Body of pancreas (tissue), 4 donors: ENCODE data around the gene SELENOP. TPM values are rescaled to one million over a fixed set of nuclear protein-coding genes. Genes with fewer than 3 reads are reported as not detected.

Source experiments
- ATAC-seq: fragments of 150-250 bp; one replicate; pipeline ENCODE4 v1.9.1; 2016
- DNase-seq, 4 donors: peaks; one replicate each; pipeline ENCODE4 v3.0.0-alpha.2; 2019
- H3K27ac ChIP-seq, 4 donors: fragments of 200-600 bp; sonication (generic); 1 replicate in 3 of 4; 2 replicates in 1 of 4; pipeline versions ENCODE4 v1.5.1 to v1.6.1; 2016 to 2019; ENCODE audit warnings: mild to moderate bottlenecking in 1 of 4, mixed read lengths in 1 of 4, moderate library complexity in 1 of 4
- H3K27me3 ChIP-seq, 2 donors: fragments of 200-600 bp; sonication (generic); one replicate each; pipeline ENCODE4 v1.6.0; 2016; ENCODE audit warnings: mild to moderate bottlenecking in 1 of 2
- H3K36me3 ChIP-seq, 2 donors: fragments of 200-600 bp; sonication (generic); replicated peaks in 1 of 2; 2 replicates each; pipeline ENCODE4 v1.5.1; 2016; ENCODE audit warnings: low read depth in 2 of 2; ENCODE audit not compliant: insufficient read depth in 1 of 2
- H3K4me1 ChIP-seq: fragments of 200-600 bp; sonication (generic); one replicate; pipeline ENCODE4 v1.6.0; 2016
- H3K4me3 ChIP-seq, 2 donors: fragments of 200-600 bp; sonication (generic); 1 replicate in 1 of 2; 2 replicates in 1 of 2; pipeline ENCODE4 v1.5.1; 2016 to 2019
- H3K9me3 ChIP-seq, 3 donors: fragments of 200-600 bp; sonication (generic); 1 replicate in 2 of 3; 2 replicates in 1 of 3; pipeline ENCODE4 v1.5.1; 2016
- POLR2A ChIP-seq, 3 donors: fragments of 450-650 bp; IDR thresholded peaks; one replicate each; pipeline ENCODE4 v1.6.1; 2016; ENCODE audit warnings: antibody characterized with exemption in 3 of 3, mild to moderate bottlenecking in 2 of 3
- WGBS, 2 donors: methylation state at CpG; one replicate each; pipeline ENCODE4 v1.1.5; 2017; 5-methylcytosine and 5-hydroxymethylcytosine counted together
- intact Hi-C: fragments of 100-400 bp; cut with DNase I; formaldehyde crosslinking; loops from one replicate; pipeline ENCODE4 v1.15.1; 2023
- total RNA-seq, 2 donors: library from RNA; depleted of rRNA; stranded (reverse); fragments of >200 nt; gene quantifications; one replicate each; pipeline ENCODE4 v1.1.0, GENCODE V29; 2016
- TF ChIP-seq, protein P1 (sequence below), 7 experiments: fragments of 450-650 bp in 4 of 7; fragments of 200-600 bp in 3 of 7; sonication (generic) in 3 of 7; IDR thresholded peaks; one replicate each; pipeline ENCODE4 v1.5.1; 2016 to 2019; ENCODE audit warnings: antibody characterized with exemption in 7 of 7

Gene SELENOP, protein sequence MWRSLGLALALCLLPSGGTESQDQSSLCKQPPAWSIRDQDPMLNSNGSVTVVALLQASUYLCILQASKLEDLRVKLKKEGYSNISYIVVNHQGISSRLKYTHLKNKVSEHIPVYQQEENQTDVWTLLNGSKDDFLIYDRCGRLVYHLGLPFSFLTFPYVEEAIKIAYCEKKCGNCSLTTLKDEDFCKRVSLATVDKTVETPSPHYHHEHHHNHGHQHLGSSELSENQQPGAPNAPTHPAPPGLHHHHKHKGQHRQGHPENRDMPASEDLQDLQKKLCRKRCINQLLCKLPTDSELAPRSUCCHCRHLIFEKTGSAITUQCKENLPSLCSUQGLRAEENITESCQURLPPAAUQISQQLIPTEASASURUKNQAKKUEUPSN
- total RNA-seq: 100 to 1,000 TPM in 1 of 2 donors, 10 to 100 TPM in 1; 97.9 to 289 TPM

DNA sequence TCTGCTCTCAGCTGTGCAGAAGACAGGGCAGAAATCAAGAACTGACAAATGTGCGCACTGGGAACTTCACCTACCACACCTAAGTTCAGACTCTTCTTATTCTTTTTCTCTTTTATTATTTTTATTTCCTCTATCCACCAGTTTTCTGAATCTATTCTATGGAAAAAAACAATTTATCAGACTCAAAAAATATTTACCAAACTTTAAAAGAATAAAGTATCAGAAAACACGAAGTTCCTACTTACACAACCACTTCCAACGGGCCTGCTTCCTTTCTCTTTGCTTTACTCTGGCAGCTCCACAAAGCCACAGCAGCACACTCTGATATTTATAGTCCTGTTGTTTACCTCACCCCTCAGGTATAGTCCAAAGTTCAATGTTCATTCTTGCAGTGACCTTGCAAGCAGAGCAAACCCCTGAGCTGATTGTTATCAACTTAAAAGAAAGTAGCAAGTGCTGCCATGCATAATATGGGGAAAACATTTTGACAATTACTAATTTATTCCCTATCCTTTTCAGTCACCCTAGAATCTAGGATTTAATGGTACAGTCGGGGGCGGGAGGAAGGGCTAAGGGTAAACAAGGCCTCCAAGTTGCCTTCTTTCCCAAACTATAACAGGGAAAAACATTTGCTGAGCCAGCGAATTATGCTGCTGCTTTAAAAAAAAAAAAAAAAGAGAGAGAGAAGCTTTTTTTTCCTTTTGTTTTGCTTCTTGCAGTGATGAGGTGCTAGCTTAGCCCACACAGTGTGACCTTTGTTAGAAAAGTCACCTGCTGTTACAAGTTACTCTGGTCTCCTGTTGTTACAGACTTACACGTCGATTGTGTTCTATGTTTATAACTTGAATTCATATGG is at the start of gene SELENOP:
Gene SELENOP (minus strand): TSS at position 302 of the 856 bp plus-strand sequence. CDS start 3,539 bp downstream, outside the sequence.
- peak within 1 kb of the TSS; percentile 65 to 85 (median 81) for H3K27ac ChIP-seq
- H3K4me3 ChIP-seq: peak within 1 kb of the TSS; percentile 0 to 32
- H3K36me3 ChIP-seq: peaks cover 0 to under 1% of the 10 kb centered on the region in 2 donors
- peaks cover 41% of the 10 kb centered on the region for H3K4me1 ChIP-seq
- DNase-seq (peak; percentile 81 to 88 (median 82)), ATAC-seq (peak; percentile 96)
- peak; percentile 82 to 99 (median 98) for TF ChIP-seq POLR2A (IDR thresholded peaks at IDR 0.05)
- TF ChIP-seq, protein P1, sequence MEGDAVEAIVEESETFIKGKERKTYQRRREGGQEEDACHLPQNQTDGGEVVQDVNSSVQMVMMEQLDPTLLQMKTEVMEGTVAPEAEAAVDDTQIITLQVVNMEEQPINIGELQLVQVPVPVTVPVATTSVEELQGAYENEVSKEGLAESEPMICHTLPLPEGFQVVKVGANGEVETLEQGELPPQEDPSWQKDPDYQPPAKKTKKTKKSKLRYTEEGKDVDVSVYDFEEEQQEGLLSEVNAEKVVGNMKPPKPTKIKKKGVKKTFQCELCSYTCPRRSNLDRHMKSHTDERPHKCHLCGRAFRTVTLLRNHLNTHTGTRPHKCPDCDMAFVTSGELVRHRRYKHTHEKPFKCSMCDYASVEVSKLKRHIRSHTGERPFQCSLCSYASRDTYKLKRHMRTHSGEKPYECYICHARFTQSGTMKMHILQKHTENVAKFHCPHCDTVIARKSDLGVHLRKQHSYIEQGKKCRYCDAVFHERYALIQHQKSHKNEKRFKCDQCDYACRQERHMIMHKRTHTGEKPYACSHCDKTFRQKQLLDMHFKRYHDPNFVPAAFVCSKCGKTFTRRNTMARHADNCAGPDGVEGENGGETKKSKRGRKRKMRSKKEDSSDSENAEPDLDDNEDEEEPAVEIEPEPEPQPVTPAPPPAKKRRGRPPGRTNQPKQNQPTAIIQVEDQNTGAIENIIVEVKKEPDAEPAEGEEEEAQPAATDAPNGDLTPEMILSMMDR (IDR thresholded peaks at IDR 0.05): peak in 1 of 7 experiments; percentile 2
- intact Hi-C loops: no loop called here
- H3K9me3 ChIP-seq: no peaks in the 10 kb centered on the region
- WGBS, 2 donors: 4% methylated on average over 8 of the region's 8 CpGs
- H3K27me3 ChIP-seq: no peaks in the 10 kb centered on the region

DNA sequence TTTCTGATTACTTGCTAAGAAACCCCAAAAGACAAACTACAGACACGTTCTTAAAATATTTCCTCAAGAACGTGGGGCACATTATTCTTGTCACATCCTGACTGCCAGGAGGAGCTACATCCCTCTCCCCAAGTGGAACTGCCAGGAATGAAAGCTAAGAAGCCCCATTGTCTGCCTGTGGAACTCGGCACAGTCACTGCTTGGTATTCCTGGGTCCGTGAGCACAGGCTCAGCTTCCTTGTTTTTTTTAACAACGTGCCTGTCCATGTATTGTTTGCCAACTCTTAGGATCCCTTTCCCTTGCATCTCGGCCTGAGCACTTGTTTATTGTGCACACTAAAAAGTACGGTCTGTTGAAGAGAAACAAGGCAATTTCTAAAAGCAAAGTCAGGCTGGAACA is 47.0 kb upstream of the SELENOP start:
- Histone ChIP-seq H3K27ac (no peak overlapping the region), H3K4me1 (peaks cover 3% of the 10 kb centered on the region), H3K4me3 (no peak overlapping the region), H3K9me3 (no peaks in the 10 kb centered on the region), H3K36me3 (no peaks in the 10 kb centered on the region), H3K27me3 (no peaks in the 10 kb centered on the region)
- WGBS, 2 donors: 33 to 44% methylated on average over 7 of the region's 7 CpGs
- intact Hi-C loops: no loop called here
- ATAC-seq: no peak
- TF ChIP-seq POLR2A (IDR thresholded peaks at IDR 0.05): no peak
- TF ChIP-seq, protein P1 (IDR thresholded peaks at IDR 0.05): no peak
- no peak for DNase-seq

DNA sequence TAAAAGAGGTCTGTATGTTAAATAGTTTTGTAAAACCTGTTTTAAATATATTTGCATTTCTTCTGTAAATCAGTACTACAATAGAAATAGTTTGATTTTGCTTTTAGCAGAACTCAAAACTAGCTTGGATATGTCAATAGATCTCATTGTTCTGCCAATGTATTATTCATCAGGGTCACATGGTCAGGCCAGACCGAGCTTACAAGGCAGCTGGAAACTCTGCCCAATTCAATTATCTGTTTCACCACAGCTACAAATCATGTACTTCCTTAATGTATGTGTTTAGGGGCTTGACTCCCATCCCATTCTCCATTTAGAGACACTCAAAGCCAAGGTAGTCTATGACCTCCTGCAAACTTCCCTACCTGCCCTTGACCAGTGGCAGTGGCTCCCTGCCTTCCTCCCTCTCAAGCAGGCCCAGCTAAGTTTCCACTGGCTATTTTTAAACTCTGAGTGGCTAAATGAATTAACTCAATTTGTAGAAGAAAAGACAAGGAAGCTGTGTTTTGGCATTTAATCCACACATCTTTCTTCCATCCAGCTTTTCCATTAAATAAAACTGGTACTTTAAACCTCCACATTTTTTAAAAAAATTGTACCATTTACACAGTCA is 46.4 kb upstream of the SELENOP start:
- Histone ChIP-seq H3K9me3 (no peaks in the 10 kb centered on the region), H3K4me3 (no peak overlapping the region), H3K27me3 (no peaks in the 10 kb centered on the region), H3K36me3 (no peaks in the 10 kb centered on the region), H3K4me1 (peaks cover 3% of the 10 kb centered on the region), H3K27ac (no peak overlapping the region)
- ATAC-seq (no peak), DNase-seq (no peak)
- intact Hi-C loops: no loop called here
- TF ChIP-seq, protein P1 (IDR thresholded peaks at IDR 0.05): no peak
- no peak for TF ChIP-seq POLR2A (IDR thresholded peaks at IDR 0.05)
- WGBS, 2 donors: 12 to 21% methylated on average over 1 of the region's 1 CpG

DNA sequence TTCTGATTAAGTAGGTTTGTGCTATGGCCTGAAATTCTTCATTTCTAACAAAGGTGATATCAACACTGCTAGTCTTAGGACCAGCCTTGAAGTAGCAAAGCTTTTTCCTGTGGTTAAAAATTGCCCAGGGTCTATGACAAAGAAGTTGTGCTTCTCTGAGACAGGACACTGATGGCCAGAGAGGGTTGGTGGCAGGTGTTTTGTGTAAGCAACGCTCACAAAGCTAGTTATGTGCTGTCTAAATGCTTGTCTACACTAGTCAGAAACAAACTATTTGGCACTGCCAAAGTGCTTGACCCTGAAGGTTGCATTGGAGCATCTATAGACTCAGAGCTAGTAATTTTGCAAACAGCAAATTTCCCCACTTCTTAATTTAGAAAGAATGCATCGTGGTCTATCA is 44.1 kb upstream of the SELENOP start:
- Histone ChIP-seq H3K4me1 (peaks cover 3% of the 10 kb centered on the region), H3K27ac (no peak overlapping the region), H3K36me3 (no peaks in the 10 kb centered on the region), H3K9me3 (no peaks in the 10 kb centered on the region), H3K27me3 (no peaks in the 10 kb centered on the region), H3K4me3 (no peak overlapping the region)
- 12 to 41% methylated on average over 2 of the region's 2 CpGs for WGBS, 2 donors
- ATAC-seq (no peak), DNase-seq (no peak)
- TF ChIP-seq, protein P1 (IDR thresholded peaks at IDR 0.05): no peak
- TF ChIP-seq POLR2A (IDR thresholded peaks at IDR 0.05): no peak
- intact Hi-C loops: no loop called here
